Pancreas (tissue), 10 donors: ENCODE measurements around the gene CFAP77. TPM values are rescaled to one million over a fixed set of nuclear protein-coding genes. Genes with fewer than 3 reads are reported as not detected.

ENCODE experiments used
- ATAC-seq, 4 donors: fragments of 200-7000 bp; cut with Tn5 transposase; one replicate each; pipeline versions ENCODE4 v1.8.0 to v1.9.1; 2020; ENCODE audit warnings: mild to moderate bottlenecking in 4 of 4, moderate library complexity in 4 of 4
- DNase-seq, 6 donors: peaks; one replicate each; pipeline ENCODE4 v3.0.0-alpha.2; 2020
- FAIRE-seq: peaks from 2 replicates; lab custom pipeline; 2012; peaks lifted over from hg19 to GRCh38; lab: Jason Lieb, UNC
- H3K27ac ChIP-seq, 4 donors: fragments of 200-600 bp; sonication (generic); 1 replicate in 3 of 4; 2 replicates in 1 of 4; pipeline versions ENCODE4 v1.5.0 to v1.8.0; 2020
- H3K27me3 ChIP-seq, 4 donors: fragments of 200-600 bp; one replicate each; pipeline ENCODE4 v1.8.0; 2021
- H3K36me3 ChIP-seq, 3 donors: fragments of 200-600 bp; sonication (generic) in 1 of 3; one replicate each; pipeline versions ENCODE4 v1.5.0 to v1.8.0; 2020 to 2021
- H3K4me1 ChIP-seq, 3 donors: fragments of 200-600 bp; one replicate each; pipeline ENCODE4 v1.8.0; 2021
- H3K4me3 ChIP-seq, 4 donors: fragments of 200-600 bp; sonication (generic) in 2 of 4; one replicate each; pipeline versions ENCODE4 v1.5.0 to v1.8.0; 2020 to 2021
- H3K9me3 ChIP-seq, 4 donors: fragments of 200-600 bp; one replicate each; pipeline ENCODE4 v1.8.0; 2021
- CTCF ChIP-seq, 4 donors: fragments of 200-600 bp; sonication (generic) in 3 of 4; IDR thresholded peaks; one replicate each; pipeline versions ENCODE4 v1.5.0 to v1.8.0; 2021; ENCODE audit warnings: antibody characterized with exemption in 4 of 4
- WGBS, 2 donors: extraction: QIAGEN DNeasy Blood & Tissue Kit; methylation state at CpG; one replicate each; pipeline ENCODE4 v1.1.7; 2013; 5-methylcytosine and 5-hydroxymethylcytosine counted together
- intact Hi-C, 3 donors: fragments of 100-400 bp; cut with DNase I; formaldehyde crosslinking; loops; one replicate each; pipeline versions ENCODE4 v1.11.1 to v1.14.2; 2022
- polyA plus RNA-seq, 2 donors: library from polyadenylated mRNA; stranded (reverse); fragments of 200-250 nt; gene quantifications; one replicate each; pipeline ENCODE4 v1.2.3, GENCODE V29; 2013
- total RNA-seq, 6 donors: library from RNA; stranded (reverse); fragmentation: NEBNext Ultra II Directional in 4 of 6; extraction: Animal tissue kit (Norgen Biotek cat#: 25700) in 4 of 6; gene quantifications; one replicate each; pipeline versions ENCODE4 v1.2.1 to v1.2.4, GENCODE V29; 2021 to 2023
- donor health status: healthy with polysubstance abuse.
- donor health status: DM: no; HTN: no; CAD: no; lungs with moderate emphysema.
- donor health status: DM: no; HTN: no; CAD: no.
- donor health status: control.
- donor health status: control.
- donor health status: Bipolar disorder and iron deficiency.
- donor health status: DM: yes; HTN: yes; CAD: no.
- donor health status: DM: no; HTN: no; CAD: no.
- donor health status: DM: no; HTN: no; CAD: no.
- donor health status: DM: yes; HTN: yes; CAD: no.

The CFAP77 gene
- total and polyA plus RNA-seq, 8 donors: not detected

GRCh38 chr9:132582786-132583583, 173.0 kb downstream of the CFAP77 start:
- Histone ChIP-seq H3K27me3 (peaks cover 0 to 73% (median 28%) of the 10 kb centered on the region in 4 donors), H3K4me3 (no peak overlapping the region), H3K9me3 (no peaks in the 10 kb centered on the region), H3K36me3 (no peaks in the 10 kb centered on the region), H3K27ac (no peak overlapping the region), H3K4me1 (peaks cover 0 to 3% (median 0%) of the 10 kb centered on the region in 3 donors)
- intact Hi-C loops: no loop called here
- TF ChIP-seq CTCF (IDR thresholded peaks at IDR 0.05): no peak
- DNase-seq: peak in 1 of 6 donors; percentile 72
- FAIRE-seq: no peak
- 9 to 10% methylated on average over 36 to 37 of the region's 37 CpGs for WGBS, 2 donors
- no peak for ATAC-seq

- intact Hi-C loops: no loop called here
- no peaks in the 10 kb centered on the region for H3K9me3 ChIP-seq
- no peak overlapping the region for H3K27ac ChIP-seq
- 5 to 10% methylated on average over 8 of the region's 8 CpGs for WGBS, 2 donors
- ATAC-seq (no peak), DNase-seq (no peak), FAIRE-seq (no peak)
- H3K4me1 ChIP-seq: peaks cover 0 to 3% (median 0%) of the 10 kb centered on the region in 3 donors
- H3K4me3 ChIP-seq: no peak overlapping the region
- H3K36me3 ChIP-seq: no peaks in the 10 kb centered on the region
- peaks cover 0 to 80% (median 28%) of the 10 kb centered on the region in 4 donors for H3K27me3 ChIP-seq
- no peak for TF ChIP-seq CTCF (IDR thresholded peaks at IDR 0.05)
Measured at GRCh38 chr9:132583584-132584304, 173.7 kb downstream of the CFAP77 start.

GRCh38 chr9:132584601-132585560, 174.9 kb downstream of the CFAP77 start:
- TF ChIP-seq CTCF (IDR thresholded peaks at IDR 0.05): no peak
- WGBS, 2 donors: 12 to 17% methylated on average over 29 to 30 of the region's 30 CpGs
- DNase-seq (no peak), FAIRE-seq (no peak), ATAC-seq (no peak)
- no peaks in the 10 kb centered on the region for H3K36me3 ChIP-seq
- H3K4me3 ChIP-seq: no peak overlapping the region
- intact Hi-C loops: no loop called here
- H3K27ac ChIP-seq: no peak overlapping the region
- H3K4me1 ChIP-seq: peaks cover 0 to 3% (median 0%) of the 10 kb centered on the region in 3 donors
- peaks cover 0 to 75% (median 32%) of the 10 kb centered on the region in 4 donors for H3K27me3 ChIP-seq
- H3K9me3 ChIP-seq: no peaks in the 10 kb centered on the region

- no peaks in the 10 kb centered on the region for H3K36me3 ChIP-seq
- no peak for ATAC-seq
- no peak for TF ChIP-seq CTCF (IDR thresholded peaks at IDR 0.05)
- no peak overlapping the region for H3K27ac ChIP-seq
- H3K4me1 ChIP-seq: peaks cover 0 to 3% (median 0%) of the 10 kb centered on the region in 3 donors
- H3K4me3 ChIP-seq: no peak overlapping the region
- intact Hi-C loops: no loop called here
- peaks cover 0 to 69% (median 28%) of the 10 kb centered on the region in 4 donors for H3K27me3 ChIP-seq
- no peaks in the 10 kb centered on the region for H3K9me3 ChIP-seq
- no peak for FAIRE-seq
- 8 to 12% methylated on average over 42 of the region's 42 CpGs for WGBS, 2 donors
- no peak for DNase-seq
Measured at GRCh38 chr9:132585954-132586829, 176.2 kb downstream of the CFAP77 start.
